GM18907 (cell line): Measurements from ENCODE around the gene GRSF1.
"Not testable (repeated sequence)": the region's sequence is repeated elsewhere in the genome, so short reads cannot be mapped to it uniquely, and the experiment has no call there.

Experiments
- ATAC-seq: cut with Tn5 transposase; IDR thresholded peaks from one replicate; pipeline ENCODE4 v1.9.1; 2021; ENCODE audit warnings: mild to moderate bottlenecking, moderate library complexity; ENCODE audit not compliant: unreplicated experiment

The GRSF1 gene, protein sequence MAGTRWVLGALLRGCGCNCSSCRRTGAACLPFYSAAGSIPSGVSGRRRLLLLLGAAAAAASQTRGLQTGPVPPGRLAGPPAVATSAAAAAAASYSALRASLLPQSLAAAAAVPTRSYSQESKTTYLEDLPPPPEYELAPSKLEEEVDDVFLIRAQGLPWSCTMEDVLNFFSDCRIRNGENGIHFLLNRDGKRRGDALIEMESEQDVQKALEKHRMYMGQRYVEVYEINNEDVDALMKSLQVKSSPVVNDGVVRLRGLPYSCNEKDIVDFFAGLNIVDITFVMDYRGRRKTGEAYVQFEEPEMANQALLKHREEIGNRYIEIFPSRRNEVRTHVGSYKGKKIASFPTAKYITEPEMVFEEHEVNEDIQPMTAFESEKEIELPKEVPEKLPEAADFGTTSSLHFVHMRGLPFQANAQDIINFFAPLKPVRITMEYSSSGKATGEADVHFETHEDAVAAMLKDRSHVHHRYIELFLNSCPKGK

DNA sequence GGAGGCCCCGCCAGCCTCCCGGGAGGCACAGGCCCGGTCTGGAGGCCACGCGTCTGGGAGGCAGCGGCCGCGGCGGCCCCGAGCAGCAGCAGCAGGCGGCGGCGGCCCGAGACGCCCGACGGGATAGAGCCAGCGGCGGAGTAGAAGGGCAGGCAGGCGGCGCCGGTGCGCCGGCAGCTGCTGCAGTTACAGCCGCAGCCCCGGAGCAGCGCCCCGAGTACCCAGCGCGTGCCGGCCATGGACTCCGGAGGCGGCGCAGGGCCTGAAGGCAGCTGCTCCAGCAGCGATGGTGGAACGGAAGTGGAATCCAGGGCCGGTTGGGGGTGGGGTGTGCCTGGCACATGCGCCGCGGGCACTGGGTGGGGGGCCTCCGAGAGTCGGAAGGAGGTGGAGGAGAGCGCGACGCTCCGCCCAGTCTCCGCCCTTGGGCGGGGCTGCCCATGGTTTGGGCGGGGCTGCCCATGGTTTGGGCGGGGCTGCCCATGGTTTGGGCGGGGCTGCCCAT, at the start of gene GRSF1:
Gene GRSF1 (minus strand): TSS at position 302 of the 505 bp plus-strand sequence. CDS start 63 bp downstream, at position 239.
- ATAC-seq: peak; percentile 74

DNA sequence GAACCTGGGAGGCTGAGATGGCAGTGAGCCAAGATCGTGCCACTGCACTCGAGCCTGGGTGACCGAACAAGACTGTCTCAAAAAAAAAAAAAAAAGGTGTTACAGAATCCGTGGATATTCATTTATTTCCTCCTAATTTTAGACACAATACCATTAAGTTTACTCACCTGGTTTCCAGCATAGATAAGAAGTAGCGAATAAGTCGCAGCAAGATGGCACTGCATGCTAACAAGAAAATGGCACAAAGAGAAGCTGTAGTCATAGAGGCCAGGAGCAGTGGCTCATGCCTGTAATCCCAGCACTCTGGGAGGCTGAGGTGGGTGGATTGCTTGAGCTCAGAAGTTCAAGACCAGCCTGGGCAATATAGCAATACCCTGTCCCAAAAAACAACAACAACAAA, 45.5 kb upstream of the GRSF1 start:
- no peak for ATAC-seq

DNA sequence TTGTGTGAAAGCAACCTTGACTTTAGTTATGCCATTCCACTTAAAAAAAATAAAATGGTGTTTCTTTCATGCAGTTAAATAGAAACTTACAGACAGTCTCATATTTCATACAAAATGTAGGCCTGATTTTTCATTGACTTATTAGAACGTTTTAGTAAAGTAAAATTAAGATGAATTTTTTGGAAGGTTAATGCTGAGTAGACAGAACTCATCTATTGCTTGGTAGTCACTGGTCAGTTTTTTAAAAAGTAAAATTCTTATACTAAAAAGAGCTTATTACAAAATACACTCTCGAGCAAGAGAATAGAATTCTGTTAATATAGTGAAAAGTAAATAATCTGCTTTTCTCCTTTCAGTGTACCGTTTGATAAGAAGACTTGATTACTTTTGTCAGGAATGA, 41.0 kb upstream of the GRSF1 start:
- no peak for ATAC-seq

DNA sequence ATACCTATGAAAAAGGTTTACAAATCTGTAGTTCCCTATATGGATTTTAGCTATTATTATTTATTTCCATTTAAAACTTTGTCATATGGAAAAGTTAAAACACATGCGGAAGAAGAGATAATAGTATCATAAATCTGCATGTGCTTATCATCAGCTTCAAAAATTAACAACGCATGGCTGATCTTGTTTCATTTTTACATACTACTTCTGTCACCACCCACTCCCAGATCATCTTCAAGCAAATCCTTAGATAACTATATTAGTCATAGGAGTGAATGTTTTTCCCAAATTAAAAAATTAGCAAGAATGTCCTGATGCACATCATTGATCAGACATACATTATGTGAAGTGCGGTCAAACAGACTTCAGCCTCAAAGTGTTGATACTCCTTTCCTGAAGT, 37.9 kb upstream of the GRSF1 start:
- no peak for ATAC-seq

DNA sequence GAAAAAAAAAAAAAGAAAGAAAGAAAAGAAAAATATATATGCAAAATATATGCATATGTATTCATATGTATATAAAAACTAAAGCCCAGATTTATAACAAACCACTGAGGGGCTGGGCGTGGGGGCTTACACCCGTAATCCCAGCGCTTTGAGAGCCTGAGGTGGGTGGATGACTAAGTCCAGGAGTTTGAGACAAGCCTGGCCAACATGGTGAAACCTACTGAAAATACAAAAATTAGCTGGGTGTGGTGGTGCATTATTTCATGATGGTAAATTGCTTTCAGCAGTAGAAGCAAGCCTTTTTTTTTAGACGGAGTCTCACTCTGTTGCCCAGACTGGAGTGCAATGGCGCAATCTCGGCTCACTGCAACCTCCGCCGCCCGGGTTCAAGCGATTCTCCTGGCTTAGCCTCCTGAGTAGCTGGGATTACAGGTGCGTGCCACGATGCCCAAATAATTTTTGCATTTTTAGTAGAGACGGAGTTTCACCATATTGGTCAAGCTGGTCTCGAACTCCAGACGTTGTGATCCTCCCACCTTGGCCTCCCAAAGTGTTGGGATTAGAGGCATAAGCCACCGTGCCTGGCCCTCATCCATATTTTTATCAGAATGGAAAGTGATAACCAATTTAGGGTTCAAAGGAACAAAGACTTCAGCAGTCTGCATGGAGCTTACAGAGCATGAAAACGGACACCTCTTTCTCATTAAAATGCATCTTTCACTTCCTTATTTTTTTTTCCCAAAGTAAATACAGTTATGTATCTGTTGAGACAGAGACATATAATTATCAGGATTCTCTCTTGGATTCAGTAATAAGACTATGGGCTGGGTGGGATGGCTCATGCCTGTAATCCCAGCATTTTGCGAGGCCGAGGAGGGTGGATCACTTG, 34.8 kb upstream of the GRSF1 start:
- peak; percentile 80 for ATAC-seq

DNA sequence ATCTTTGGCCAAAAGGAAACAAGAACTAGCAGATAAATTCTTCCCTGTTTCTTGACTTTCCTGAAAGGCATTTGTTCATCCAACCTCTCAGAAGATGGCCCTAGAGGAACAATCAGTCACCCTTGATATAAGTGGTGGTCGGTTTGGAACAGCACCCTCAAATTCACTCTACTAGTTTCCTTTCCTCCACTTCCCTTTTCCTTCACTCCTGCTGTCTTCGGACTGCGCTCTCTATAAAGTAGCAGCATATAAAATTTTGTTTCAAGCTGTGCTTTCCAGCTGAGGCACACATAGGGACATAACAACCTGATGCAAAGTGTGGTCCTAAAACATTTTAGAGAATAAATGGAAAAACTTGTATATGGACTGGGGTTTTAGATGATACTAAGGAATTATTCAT, 33.5 kb upstream of the GRSF1 start:
- no peak for ATAC-seq

DNA sequence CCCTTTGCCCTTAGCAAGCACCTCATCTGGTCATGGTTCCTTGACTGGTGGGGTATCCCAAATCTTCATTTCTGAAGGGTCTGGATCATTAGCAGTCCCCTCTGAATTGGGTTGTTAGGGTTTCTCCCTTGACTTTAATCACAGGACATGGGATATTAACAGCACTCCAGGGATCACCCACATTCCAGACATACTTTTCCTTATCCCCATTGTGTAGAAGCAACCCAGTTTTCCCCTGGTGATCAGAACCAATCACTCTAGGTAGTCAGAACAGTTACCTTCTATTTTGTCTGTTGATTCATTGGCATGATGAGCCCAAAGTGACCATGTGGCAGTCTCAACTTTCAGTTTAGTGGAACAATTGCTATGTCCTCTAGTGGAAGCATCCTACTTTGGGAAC, 29.1 kb upstream of the GRSF1 start:
- no peak for ATAC-seq

DNA sequence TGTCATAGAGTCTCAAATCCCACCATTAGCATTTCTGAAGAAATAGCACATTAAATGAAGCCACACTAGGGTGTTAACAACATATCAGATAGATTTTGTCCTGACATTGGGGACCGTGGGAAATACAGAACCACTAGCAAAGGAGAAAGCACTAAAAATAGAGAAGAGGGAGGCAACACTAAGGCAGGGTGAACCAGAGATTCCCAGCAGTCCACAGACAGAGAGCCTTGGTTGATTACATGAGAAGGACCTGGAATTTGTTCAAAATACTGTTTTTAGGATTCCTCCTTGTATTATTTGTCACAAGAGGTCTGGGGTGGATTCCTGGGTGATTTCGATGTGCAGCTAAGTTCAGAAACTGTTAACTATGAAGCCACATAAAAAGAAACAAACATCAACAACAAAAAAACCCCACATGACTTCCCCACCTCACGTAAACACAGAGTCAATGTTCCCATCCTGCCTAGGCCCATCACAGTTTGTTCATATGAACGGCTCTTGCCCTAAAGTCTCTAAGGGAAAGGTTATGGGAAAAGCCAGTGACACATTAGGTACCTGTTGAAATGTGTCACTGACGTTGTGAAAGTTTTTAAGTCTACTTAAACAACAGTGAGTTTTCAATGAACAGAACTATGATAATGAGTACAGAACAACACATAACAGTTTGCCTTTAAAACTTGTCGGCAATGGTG, 23.6 kb upstream of the GRSF1 start:
- peak; percentile 79 for ATAC-seq

DNA sequence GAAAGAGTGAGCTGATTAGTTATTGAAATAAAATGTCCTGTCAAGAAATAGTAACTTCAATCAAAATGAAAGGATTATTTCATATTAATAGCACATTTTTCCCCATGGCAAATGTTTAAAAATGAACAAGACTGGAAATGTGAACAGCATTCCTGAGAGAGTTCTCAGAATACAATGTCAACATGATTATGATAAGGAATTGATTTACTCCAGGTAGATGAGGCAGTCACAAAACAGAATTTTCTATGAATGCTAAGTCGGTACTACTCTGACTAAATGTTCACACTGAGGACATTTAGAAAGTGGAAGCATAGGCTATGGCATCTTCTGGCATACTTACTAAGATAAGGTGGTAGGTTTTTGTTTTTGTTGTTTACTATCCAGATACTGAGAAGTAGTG, 19.4 kb upstream of the GRSF1 start:
- ATAC-seq: no peak

DNA sequence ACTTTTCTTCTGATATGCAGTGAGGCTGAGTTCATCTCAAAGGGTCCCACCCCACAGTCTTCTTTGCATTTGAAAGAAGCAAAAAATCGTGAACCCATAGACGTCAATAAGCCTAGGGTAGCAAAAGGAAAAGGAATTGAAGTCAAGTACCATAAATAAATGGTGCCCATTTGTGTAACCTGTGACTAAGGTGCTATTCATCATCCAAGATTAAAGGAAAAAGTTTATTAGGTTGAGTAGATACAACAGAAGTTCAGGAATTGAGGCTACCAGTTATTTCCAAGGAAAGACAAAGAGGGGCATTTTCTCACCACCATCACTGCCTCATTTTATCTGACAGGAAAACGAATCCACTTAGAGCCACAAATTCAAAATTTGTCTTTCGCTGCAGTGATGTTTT, 18.8 kb upstream of the GRSF1 start:
- no peak for ATAC-seq

DNA sequence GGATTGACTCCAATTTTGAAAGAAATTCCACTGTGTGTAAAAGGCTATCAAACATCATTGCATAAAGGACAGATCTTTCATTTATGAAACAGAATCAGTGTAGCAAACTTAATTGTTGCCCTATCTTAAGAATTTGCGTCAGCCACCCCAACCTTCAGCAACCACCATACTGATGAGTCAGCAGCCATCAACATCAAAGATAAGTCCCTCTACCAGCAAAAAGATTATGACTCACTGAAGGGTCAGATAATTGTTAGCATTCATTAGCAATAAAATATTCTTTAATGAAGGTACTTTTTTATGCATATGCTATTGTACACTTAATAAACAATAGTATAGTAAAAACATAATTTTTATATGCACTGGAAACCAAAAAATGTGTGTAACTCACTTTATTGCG, 15.8 kb upstream of the GRSF1 start:
- ATAC-seq: no peak

DNA sequence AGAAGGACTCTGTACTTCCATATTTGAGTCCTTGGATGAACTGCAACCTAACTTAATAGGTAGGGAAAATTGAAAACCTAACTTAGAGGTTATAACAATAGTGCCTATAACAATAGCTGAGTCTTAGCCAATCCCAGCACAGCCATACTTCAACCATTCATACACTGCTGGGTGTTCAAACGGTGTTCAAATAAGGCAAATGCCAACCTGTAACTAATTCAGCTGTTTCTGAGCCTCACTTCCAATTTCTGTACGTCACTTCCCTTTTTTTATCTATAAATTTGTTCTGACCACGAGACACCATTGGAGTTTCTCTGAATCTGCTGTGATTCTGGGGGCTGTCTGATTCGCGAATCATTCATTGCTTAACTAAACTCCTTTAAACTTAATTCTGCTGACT, 9.6 kb upstream of the GRSF1 start:
- no peak for ATAC-seq

DNA sequence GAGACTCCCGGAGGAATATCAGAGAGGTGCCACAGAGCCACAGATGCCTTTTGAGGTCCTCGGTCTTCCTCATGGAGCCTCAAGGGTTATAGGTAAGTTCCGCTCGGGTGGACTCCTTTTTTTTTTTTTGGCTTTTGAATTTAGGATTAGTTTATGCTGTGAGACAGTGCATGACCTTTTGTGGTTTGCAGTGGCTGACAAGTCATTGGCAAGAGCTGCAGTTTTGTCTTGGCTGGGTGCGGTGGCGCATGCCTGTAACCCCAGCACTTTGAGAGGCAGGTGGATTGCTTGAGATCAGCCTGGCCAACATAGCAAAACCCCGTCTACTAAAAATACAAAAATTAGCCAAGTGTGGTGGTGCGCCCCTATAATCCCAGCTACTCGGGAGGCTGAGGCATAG, 4.5 kb upstream of the GRSF1 start:
- no peak for ATAC-seq

DNA sequence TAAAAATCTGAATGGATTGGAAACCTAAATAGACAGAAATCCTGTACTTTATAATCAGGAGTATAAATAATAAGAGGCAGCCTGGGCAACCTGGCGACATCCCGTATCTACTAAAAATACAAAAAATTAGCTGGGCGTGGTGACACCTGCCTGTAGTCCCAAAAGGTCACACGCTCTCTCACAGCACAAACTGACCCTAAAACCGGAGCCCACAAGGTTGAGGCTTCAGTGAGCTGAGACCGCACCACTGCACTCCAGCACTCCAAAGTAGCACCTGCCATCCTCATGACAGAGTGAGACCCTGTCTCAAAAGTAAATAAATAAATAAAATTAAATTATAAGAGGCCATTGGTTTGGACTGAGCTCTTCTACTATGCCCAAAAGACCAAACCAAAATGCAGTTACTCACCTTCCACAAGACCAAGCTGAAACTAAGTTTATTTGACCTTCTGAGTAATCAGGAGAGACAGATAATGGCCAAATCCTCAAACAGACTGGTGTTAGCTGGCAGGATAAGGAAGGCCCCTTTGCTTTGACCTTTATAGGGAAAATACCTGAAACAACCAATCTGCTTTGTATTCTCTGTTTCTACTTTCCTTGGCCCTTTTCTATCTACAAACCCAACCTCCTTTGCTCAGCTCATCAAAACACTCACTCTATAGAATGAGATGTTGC, 3.2 kb upstream of the GRSF1 start:
- ATAC-seq: peak; percentile 26

DNA sequence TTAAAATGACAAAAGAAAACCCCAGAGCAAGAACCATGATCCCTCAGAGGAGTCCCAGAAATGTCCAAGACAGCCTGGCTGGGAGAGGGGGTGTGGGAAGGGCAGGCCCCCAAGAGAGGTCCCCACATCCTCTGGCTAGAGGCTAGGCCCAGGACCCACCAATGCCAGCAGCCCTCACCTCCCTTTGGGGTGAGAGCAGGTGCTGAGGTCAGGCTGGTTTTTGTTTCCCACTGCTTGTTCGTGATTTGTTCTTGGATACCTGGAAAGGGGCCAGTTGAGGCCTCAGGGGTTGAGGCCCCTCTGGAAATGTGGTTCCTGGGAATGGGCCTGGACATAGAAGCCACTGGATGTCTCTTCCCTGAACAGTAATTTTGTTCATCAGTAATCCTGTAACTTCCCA, 2.3 kb upstream of the GRSF1 start:
- ATAC-seq: no peak

DNA sequence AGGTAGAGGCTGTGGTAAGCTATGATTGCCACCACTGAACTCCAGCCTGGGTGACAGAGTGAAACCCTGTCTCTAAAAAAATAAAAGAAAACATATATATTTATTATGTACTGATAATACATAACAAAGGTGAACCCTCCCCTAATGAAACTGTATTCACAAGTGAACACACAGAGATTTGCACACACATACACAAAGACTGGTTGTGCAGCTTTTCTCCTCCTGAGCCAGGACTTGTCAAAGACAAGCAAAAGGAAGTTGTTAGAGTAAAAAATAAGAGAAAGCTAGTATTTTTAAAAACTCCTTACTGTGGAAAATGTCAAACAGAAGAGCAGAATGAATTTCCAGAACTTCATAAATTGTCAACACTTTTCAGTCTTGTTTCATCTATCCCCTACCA, 1.5 kb upstream of the GRSF1 start:
- no peak for ATAC-seq

DNA sequence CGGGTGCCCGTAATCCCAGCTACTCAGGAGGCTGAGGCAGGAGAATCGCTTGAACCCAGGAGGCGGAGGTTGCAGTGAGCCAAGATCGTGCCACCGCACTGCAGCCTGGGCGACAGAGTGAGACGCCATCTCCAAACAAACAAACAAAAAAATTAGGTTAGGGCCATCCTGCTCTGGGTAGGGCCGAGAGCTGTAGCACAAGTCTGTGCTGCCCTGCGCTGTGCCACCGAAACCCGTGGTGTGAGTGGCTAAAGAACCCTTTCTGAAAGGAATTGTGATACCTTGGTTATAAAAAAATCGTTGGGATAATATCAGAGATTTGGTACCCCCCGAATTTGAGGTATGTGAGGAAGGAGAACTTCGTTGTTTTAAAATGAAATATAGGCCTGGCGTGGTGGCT, 941 bp upstream of the GRSF1 start:
- not testable (repeated sequence) for ATAC-seq

DNA sequence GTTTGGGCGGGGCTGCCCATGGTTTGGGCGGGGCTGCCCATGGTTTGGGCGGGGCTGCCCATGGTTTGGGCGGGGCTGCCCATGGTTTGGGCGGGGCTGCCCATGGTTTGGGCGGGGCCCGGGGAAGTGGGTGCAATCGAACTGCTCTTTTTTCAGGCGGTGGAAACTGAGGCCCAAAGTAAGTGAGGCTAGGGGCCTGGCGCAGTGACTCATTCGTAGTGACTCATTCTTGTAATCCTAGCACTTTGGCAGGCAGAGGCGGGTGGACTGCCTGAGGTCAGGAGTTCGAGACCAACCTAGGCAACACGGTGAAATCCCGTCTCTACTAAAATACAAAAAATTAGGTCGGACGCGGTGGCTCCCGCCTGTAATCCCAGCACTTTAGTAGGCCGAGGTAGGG, 447 bp upstream of the GRSF1 start:
- ATAC-seq: not testable (repeated sequence)

DNA sequence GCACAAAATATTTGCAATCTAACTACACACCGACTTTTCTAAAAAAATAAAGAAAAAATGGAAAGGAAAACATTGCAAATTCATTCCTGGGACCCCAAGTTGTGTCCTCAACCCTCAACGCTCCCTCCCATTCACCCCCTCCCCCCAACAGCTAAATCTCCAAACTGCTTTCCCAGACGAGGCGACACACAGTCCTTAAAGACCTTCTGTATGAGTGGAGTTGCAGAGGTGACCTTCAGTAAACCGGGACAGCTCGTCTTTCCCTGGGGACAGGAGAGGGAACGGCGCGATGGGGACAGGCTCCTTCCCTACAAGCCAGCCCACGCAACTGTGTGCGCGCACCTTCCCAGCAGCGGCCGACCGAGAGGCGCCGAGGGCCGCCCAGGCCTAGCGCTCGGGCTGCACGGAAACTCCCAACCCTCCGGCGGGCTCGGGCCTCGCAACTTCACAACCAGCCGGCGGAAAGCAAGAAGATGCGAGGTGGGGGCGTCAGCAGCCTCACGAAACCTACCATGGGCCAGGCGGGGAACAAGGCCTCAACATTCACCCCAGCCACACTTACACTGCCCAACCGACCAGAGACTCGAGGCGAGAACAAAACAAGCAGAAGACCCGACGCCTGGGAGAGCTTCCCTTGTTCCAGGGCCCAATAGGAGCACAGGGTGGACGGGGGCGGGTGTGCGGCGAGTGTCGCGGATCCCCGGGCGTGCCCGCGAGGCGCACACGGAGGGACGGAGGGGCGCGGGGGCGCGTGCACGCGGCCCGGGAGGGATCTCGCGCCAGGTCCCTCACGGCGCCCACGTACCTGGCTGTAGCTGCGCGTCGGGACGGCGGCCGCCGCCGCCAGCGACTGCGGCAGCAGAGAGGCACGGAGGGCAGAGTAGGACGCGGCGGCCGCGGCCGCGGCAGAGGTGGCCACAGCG, 763 bp downstream of the GRSF1 start:
- peak; percentile 65 for ATAC-seq
